OCI-LY1 (cell line): Measurements from ENCODE around the gene SOWAHD.

Experiments
- CTCF ChIP-seq: fragments of 200-600 bp; sonication (generic), shearing (Covaris generic); IDR thresholded peaks from 2 replicates; pipeline ENCODE4 v1.5.1; 2017; ENCODE audit warnings: mild to moderate bottlenecking, antibody characterized with exemption, low read length, moderate library complexity, mixed read lengths
- EZH2 ChIP-seq: fragments of 200-600 bp; sonication (generic), shearing (Covaris generic); IDR thresholded peaks from 2 replicates; pipeline ENCODE4 v1.8.0; 2017; ENCODE audit warnings: borderline replicate concordance, mixed run types, mild to moderate bottlenecking, antibody characterized with exemption, low read length, moderate library complexity, mixed read lengths

GRCh38 chrX:119726900-119727555, 31.4 kb upstream of the SOWAHD start:
- TF ChIP-seq CTCF (no peak), EZH2 (no peak)
